ENCODE results near the gene TARBP1. TPM values are rescaled to one million over a fixed set of nuclear protein-coding genes. Genes with fewer than 3 reads are reported as not detected.

TARBP1 gene
- total and polyA plus RNA-seq, 2 of the 4 experiments (the other 2 are of a cell fraction), result 10.6 to 17.7 TPM

- dilution Hi-C loops (cut with HindIII; ENCODE audit: low sequenced_read_pairs, unreplicated experiment), result no loop called here
- Histone ChIP-seq H4K8ac (ENCODE audit: low read depth in 2 of 2, low read length in 2 of 2) (peak overlapping the region; percentile 89 to 95), H2AK5ac (ENCODE audit: low read depth, low read length) (peak overlapping the region; percentile 35; the same call in 1 of the 2 replicates), H3K14ac (replicated peaks; ENCODE audit: low read depth, low read length) (peak overlapping the region; percentile 91), H3K4me2 (ENCODE audit: low read depth, low read length) (peak overlapping the region; percentile 74), H3K9me1 (ENCODE audit: insufficient read depth, low read length) (peaks cover 4% of the 10 kb centered on the region; the same call in 1 of the 2 replicates), H3K36me3 (ENCODE audit: control insufficient read depth, insufficient read depth, low read length) (no peaks in the 10 kb centered on the region), H3K27ac (ENCODE audit: insufficient read depth, low read length) (peak overlapping the region; percentile 89), H2BK15ac (ENCODE audit: low read depth, low read length) (peak overlapping the region; percentile 90; the same call in 2 of the 3 replicates), H4K91ac (ENCODE audit: insufficient read depth, low read depth, low read length) (peak overlapping the region; percentile 94), H3K56ac (ENCODE audit: extremely low read depth, insufficient read depth, low read length) (peak overlapping the region; percentile 88), H2AK9ac (replicated peaks; ENCODE audit: low read depth, low read length, poor library complexity) (no peak overlapping the region), H3K9me3 (ENCODE audit: control insufficient read depth, insufficient read depth, low read length) (no peaks in the 10 kb centered on the region), H3K4me3 (ENCODE audit: insufficient read depth, low read depth, low read length) (no peak overlapping the region), H3K23ac (ENCODE audit: low read depth, low read length) (peak overlapping the region; percentile 98), H2BK5ac (ENCODE audit: low read depth, low read length, poor library complexity, severe bottlenecking) (peak overlapping the region; percentile 95), H3K4ac (ENCODE audit: low read depth, low read length) (peak overlapping the region; percentile 93), H4K5ac (ENCODE audit: low read depth, low read length) (peak overlapping the region; percentile 95), H3K18ac (ENCODE audit: low read depth, low read length) (peak overlapping the region; percentile 93), H3K27me3 (ENCODE audit: control insufficient read depth, insufficient read depth, low read length) (no peaks in the 10 kb centered on the region), H3K4me1 (ENCODE audit: control insufficient read depth, insufficient read depth, low read length) (peaks cover 23% of the 10 kb centered on the region), H3K79me1 (ENCODE audit: low read depth in 1 of 2, low read length in 2 of 2) (peaks cover 0 to 12% of the 10 kb centered on the region in 2 experiments; a peak in 2 of 4 replicates), H2AFZ (replicated peaks; ENCODE audit: low read length, poor library complexity) (peak overlapping the region; percentile 94), H4K20me1 (ENCODE audit: insufficient read depth, low read length) (no peaks in the 10 kb centered on the region), H2BK120ac (ENCODE audit: low read depth, low read length) (peak overlapping the region; percentile 94), H3K9ac (ENCODE audit: low read depth, low read length) (peak overlapping the region; percentile 72), H2BK20ac (ENCODE audit: low read depth, low read length) (peak overlapping the region; percentile 91)
- in situ Hi-C loops (cut with MboI; ENCODE audit: low sequenced_read_pairs), result loop anchor here (5.0 to 25.0 kb wide), 5 partner anchors 107 to 592 kb away; no protein-coding TSS in a partner anchor
- no CpG with 5 or more reads among the region's 4 CpGs for WGBS, 2 experiments (ENCODE audit: extremely low coverage in 2 of 2, insufficient read length in 1 of 2)
- intact Hi-C loops (cut with micrococcal nuclease), result loop anchor here (1.0 to 2.0 kb wide), 7 partner anchors 100 to 593 kb away; no protein-coding TSS in a partner anchor
- no peak for ATAC-seq (ENCODE audit: low read depth)
- DNase-seq, result no peak
- no peak for TF ChIP-seq NFE2L2 (IDR thresholded peaks at IDR 0.05; ENCODE audit: low read depth, low read length)
- no peak for TF ChIP-seq BHLHE40 (IDR thresholded peaks at IDR 0.05; ENCODE audit: low read depth, low read length)
- no peak for TF ChIP-seq CHD1 (IDR thresholded peaks at IDR 0.05; ENCODE audit: low read depth, low read length)
- TF ChIP-seq MXI1 (IDR thresholded peaks at IDR 0.05; ENCODE audit: borderline replicate concordance, low read depth, low read length), result no peak
- TF ChIP-seq FOS (IDR thresholded peaks at IDR 0.05; ENCODE audit: low read depth, low read length), result no peak
- TF ChIP-seq, protein P1, sequence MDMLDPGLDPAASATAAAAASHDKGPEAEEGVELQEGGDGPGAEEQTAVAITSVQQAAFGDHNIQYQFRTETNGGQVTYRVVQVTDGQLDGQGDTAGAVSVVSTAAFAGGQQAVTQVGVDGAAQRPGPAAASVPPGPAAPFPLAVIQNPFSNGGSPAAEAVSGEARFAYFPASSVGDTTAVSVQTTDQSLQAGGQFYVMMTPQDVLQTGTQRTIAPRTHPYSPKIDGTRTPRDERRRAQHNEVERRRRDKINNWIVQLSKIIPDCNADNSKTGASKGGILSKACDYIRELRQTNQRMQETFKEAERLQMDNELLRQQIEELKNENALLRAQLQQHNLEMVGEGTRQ (IDR thresholded peaks at IDR 0.05; ENCODE audit: low read depth, low read length), result no peak
- TF ChIP-seq RFX5 (IDR thresholded peaks at IDR 0.05; ENCODE audit: low read depth, low read length), result no peak
- no peak for TF ChIP-seq CEBPB (IDR thresholded peaks at IDR 0.05; ENCODE audit: low read depth, low read length)
- no peak for TF ChIP-seq SMC3 (IDR thresholded peaks at IDR 0.05; ENCODE audit: low read depth, low read length)
- TF ChIP-seq MAZ (IDR thresholded peaks at IDR 0.05; ENCODE audit: borderline replicate concordance, low read depth, low read length), result no peak
- TF ChIP-seq POLR2A (IDR thresholded peaks at IDR 0.05; ENCODE audit: low read depth, low read length), result no peak
- TF ChIP-seq CTCF (conservative IDR thresholded peaks at IDR 0.05; ENCODE audit: low read depth, low read length), result no peak
- no peak for TF ChIP-seq RAD21 (IDR thresholded peaks at IDR 0.05; ENCODE audit: low read length)
- ChIA-PET POLR2A (ENCODE audit: unreplicated experiment) (interaction anchor here (1.7 kb wide), 1 partner anchor 224 kb away, joined by 6 read pairs; no protein-coding TSS in a partner anchor), CTCF (interaction anchor here (0.6 to 2.6 kb wide), 13 partner anchors 10 to 584 kb away, joined by 3 to 18 read pairs (median 3); no protein-coding TSS in a partner anchor)
- BruUV-seq (replicated peaks), result no TSS peak
Measured at GRCh38 chr1:234499943-234500245, 20.9 kb upstream of the TARBP1 start.

All from IMR-90 (cell line).